ENCODE data around the gene KIRREL1.

DNA sequence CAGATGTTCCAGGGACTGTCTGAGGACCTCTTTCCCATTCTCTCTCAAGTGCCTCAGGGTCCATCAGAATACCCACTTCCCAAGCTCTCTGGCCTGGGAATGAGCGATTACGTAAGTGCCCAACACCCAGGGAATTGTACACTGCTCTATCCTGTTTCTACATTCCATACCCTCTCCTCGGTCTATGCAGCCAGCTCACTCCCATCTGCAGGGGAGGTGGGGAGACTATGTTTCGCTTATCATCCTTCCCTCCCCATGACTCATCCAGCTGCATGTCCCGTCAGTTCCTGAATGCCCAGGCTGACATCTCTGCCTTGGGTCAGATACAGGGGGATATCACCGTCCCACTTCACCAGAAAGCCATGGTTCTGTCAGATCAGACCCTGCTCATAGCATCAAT, 152.7 kb downstream of the KIRREL1 start:
- TF ChIP-seq, protein P1, sequence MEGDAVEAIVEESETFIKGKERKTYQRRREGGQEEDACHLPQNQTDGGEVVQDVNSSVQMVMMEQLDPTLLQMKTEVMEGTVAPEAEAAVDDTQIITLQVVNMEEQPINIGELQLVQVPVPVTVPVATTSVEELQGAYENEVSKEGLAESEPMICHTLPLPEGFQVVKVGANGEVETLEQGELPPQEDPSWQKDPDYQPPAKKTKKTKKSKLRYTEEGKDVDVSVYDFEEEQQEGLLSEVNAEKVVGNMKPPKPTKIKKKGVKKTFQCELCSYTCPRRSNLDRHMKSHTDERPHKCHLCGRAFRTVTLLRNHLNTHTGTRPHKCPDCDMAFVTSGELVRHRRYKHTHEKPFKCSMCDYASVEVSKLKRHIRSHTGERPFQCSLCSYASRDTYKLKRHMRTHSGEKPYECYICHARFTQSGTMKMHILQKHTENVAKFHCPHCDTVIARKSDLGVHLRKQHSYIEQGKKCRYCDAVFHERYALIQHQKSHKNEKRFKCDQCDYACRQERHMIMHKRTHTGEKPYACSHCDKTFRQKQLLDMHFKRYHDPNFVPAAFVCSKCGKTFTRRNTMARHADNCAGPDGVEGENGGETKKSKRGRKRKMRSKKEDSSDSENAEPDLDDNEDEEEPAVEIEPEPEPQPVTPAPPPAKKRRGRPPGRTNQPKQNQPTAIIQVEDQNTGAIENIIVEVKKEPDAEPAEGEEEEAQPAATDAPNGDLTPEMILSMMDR (IDR thresholded peaks at IDR 0.05; ENCODE audit: poor library complexity, severe bottlenecking): no peak
- no peak for TF ChIP-seq SMC3 (conservative IDR thresholded peaks at IDR 0.05; ENCODE audit: poor library complexity)
- TF ChIP-seq EZH2 (IDR thresholded peaks at IDR 0.05; ENCODE audit: borderline replicate concordance, insufficient read depth, low read length, poor library complexity, severe bottlenecking): no peak
- no peak for TF ChIP-seq EP300 (conservative IDR thresholded peaks at IDR 0.05; ENCODE audit: poor library complexity, severe bottlenecking)
- TF ChIP-seq MXI1 (conservative IDR thresholded peaks at IDR 0.05; ENCODE audit: poor library complexity, severe bottlenecking): no peak

Data from neural cell (in vitro differentiated cells).